Activated naive CD8-positive, alpha-beta T cell treated with anti-CD3 and anti-CD28 coated beads, Interleukin-2, amount 10 ng/mL, durations not matched to agents 7 days and 5 days (primary cell): ENCODE data around the gene YIF1B. TPM values are rescaled to one million over a fixed set of nuclear protein-coding genes. Genes with fewer than 3 reads are reported as not detected.
"Not testable (repeated sequence)": the region's sequence is repeated elsewhere in the genome, so short reads cannot be mapped to it uniquely, and the experiment has no call there.

ENCODE experiments used
- ATAC-seq: fragments of 150-1000 bp; cut with Tn5 transposase; one replicate; pipeline ENCODE4 v1.10.0; 2021; ENCODE audit warnings: low read depth, moderate library complexity
- POLR2A ChIA-PET: fragments of 350-600 bp; sonication (Branson Sonifier 250); formaldehyde crosslinking; loops from one replicate; lab custom pipeline; 2021; ENCODE audit warnings: antibody characterized with exemption; lab: Charles Lee
- DNase-seq: peaks from one replicate; pipeline ENCODE4 v3.0.0; 2021
- H3K27ac Mint-ChIP-seq: one replicate; pipeline ENCODE4 v1.8.0; 2022; ENCODE audit warnings: mild to moderate bottlenecking, mixed read lengths
- H3K27me3 Mint-ChIP-seq: one replicate; pipeline ENCODE4 v1.8.0; 2022; ENCODE audit warnings: mild to moderate bottlenecking, moderate library complexity, mixed read lengths
- H3K36me3 Mint-ChIP-seq: one replicate; pipeline ENCODE4 v1.8.0; 2021; ENCODE audit warnings: mild to moderate bottlenecking, mixed read lengths
- H3K4me1 Mint-ChIP-seq: one replicate; pipeline ENCODE4 v1.8.0; 2021; ENCODE audit warnings: mixed read lengths
- H3K4me3 Mint-ChIP-seq: one replicate; pipeline ENCODE4 v1.8.0; 2022; ENCODE audit warnings: mild to moderate bottlenecking, moderate library complexity, mixed read lengths
- H3K9me3 Mint-ChIP-seq: one replicate; pipeline ENCODE4 v1.8.0; 2021; ENCODE audit warnings: mixed read lengths
- total RNA-seq, 2 experiments: library from RNA; stranded (reverse); gene quantifications; one replicate each; pipeline ENCODE4 v1.2.3, GENCODE V29; 2021

YIF1B gene
- total RNA-seq, 2 experiments from 2014 or later, result 59.9 to 65.5 TPM

- H3K9me3 Mint-ChIP-seq, POLR2A ChIA-PET, H3K27ac Mint-ChIP-seq, ATAC-seq, DNase-seq, H3K4me3 Mint-ChIP-seq, H3K36me3 Mint-ChIP-seq: not testable (repeated sequence)
- H3K4me1 Mint-ChIP-seq, result peaks cover 19% of the 10 kb centered on the region
- H3K27me3 Mint-ChIP-seq, result peaks cover 11% of the 10 kb centered on the region
These were observed 53.8 kb downstream of the YIF1B start for GRCh38 chr19:38261942-38262341.

- no peak for DNase-seq
- no peak for ATAC-seq
- POLR2A ChIA-PET, result interaction anchor here (0.6 kb wide), 1 partner anchor 74 kb away, joined by 3 read pairs; no protein-coding TSS in a partner anchor
- peaks cover 6% of the 10 kb centered on the region for H3K4me1 Mint-ChIP-seq
- no peak overlapping the region for H3K27ac Mint-ChIP-seq
- no peaks in the 10 kb centered on the region for H3K9me3 Mint-ChIP-seq
- no peak overlapping the region for H3K4me3 Mint-ChIP-seq
- H3K27me3 Mint-ChIP-seq, result peaks cover 27% of the 10 kb centered on the region
- no peaks in the 10 kb centered on the region for H3K36me3 Mint-ChIP-seq
These were observed 60.2 kb downstream of the YIF1B start for GRCh38 chr19:38255383-38256014.

- peaks cover 6% of the 10 kb centered on the region for H3K4me1 Mint-ChIP-seq
- POLR2A ChIA-PET, result no interaction called here
- H3K36me3 Mint-ChIP-seq, result no peaks in the 10 kb centered on the region
- H3K4me3 Mint-ChIP-seq, result no peak overlapping the region
- ATAC-seq, result no peak
- DNase-seq, result no peak
- no peaks in the 10 kb centered on the region for H3K9me3 Mint-ChIP-seq
- no peak overlapping the region for H3K27ac Mint-ChIP-seq
- H3K27me3 Mint-ChIP-seq, result peaks cover 27% of the 10 kb centered on the region
These were observed 62.0 kb downstream of the YIF1B start for GRCh38 chr19:38253788-38254187.

Other genes starting within 250 kb of the YIF1B start
- gene DPF1, start 91.7 kb downstream of the YIF1B start, total RNA-seq, result under 1 TPM; 0.14 to 0.31 TPM
- gene PPP1R14A, start 59.6 kb downstream of the YIF1B start, total RNA-seq, result not detected
- gene SPINT2, start 51.4 kb downstream of the YIF1B start, total RNA-seq, result 10 to 100 TPM; 50.3 to 60.9 TPM
- not detected for gene C19orf33, start 11.7 kb downstream of the YIF1B start, total RNA-seq
- 10 to 100 TPM; 12.9 to 13.3 TPM for gene KCNK6, start 3.9 kb upstream of the YIF1B start, total RNA-seq
- gene CATSPERG, start 19.9 kb upstream of the YIF1B start, total RNA-seq, result 10 to 100 TPM; 11.9 to 12.4 TPM
- 100 to 1,000 TPM; 127 to 131 TPM for gene PSMD8, start 58.6 kb upstream of the YIF1B start, total RNA-seq
- gene GGN, start 72.1 kb upstream of the YIF1B start, total RNA-seq, result not detected
- 1 to 10 TPM; 1.8 to 2.6 TPM for gene SPRED3, start 72.8 kb upstream of the YIF1B start, total RNA-seq
- gene FAM98C, start 87.1 kb upstream of the YIF1B start, total RNA-seq, result 10 to 100 TPM; 32.5 to 37.7 TPM
- under 1 TPM; 0.31 to 0.80 TPM for gene RASGRP4, start 110.3 kb upstream of the YIF1B start, total RNA-seq
- gene RYR1, start 117.7 kb upstream of the YIF1B start, total RNA-seq, result 1 to 10 TPM; 2.9 to 3.5 TPM